ENCODE measurements around the gene ZNF778. TPM values are rescaled to one million over a fixed set of nuclear protein-coding genes. Genes with fewer than 3 reads are reported as not detected.

The ZNF778 gene
- total RNA-seq, 1 experiment from 2014 or later: 16.4 TPM

GRCh38 chr16:89210904-89211515 lies 6.5 kb upstream of the ZNF778 start:
- H4K5ac ChIP-seq (ENCODE audit: insufficient read length, low read depth, low read length): no peak overlapping the region
- Mint-ChIP-seq H3K4me3 (no peak overlapping the region), H3K27me3 (ENCODE audit: low read depth) (peaks cover 15% of the 10 kb centered on the region), H3K27ac (no peak overlapping the region), H3K9me3 (no peaks in the 10 kb centered on the region), H3K36me3 (ENCODE audit: insufficient read depth in 1 of 3, low read depth in 3 of 3) (no peaks in the 10 kb centered on the region), H3K4me1 (no peaks in the 10 kb centered on the region)
- no peak overlapping the region for H4K8ac ChIP-seq (replicated peaks; ENCODE audit: insufficient read length, low read depth, low read length)
- H3K23ac ChIP-seq (ENCODE audit: insufficient read length, low read depth, low read length): no peak overlapping the region
- H3T11ph ChIP-seq (ENCODE audit: low read length): no peak overlapping the region
- H3K79me2 ChIP-seq (ENCODE audit: insufficient read depth, low read length): no peaks in the 10 kb centered on the region
- H4K20me1 ChIP-seq (ENCODE audit: control insufficient read depth, insufficient read depth, insufficient read length): no peaks in the 10 kb centered on the region
- no peak for TF ChIP-seq CTCF (conservative IDR thresholded peaks at IDR 0.05)
- DNase-seq: no peak
- no peak overlapping the region for H3K27ac ChIP-seq (ENCODE audit: insufficient read length, low read depth, low read length)
- H2BK120ac ChIP-seq (ENCODE audit: low read depth, low read length, poor library complexity, severe bottlenecking): no peak overlapping the region
- no peaks in the 10 kb centered on the region for H3K9me3 ChIP-seq (ENCODE audit: control insufficient read depth, low read depth, low read length)
- no peak overlapping the region for H2BK15ac ChIP-seq (ENCODE audit: low read depth, low read length)
- WGBS (ENCODE audit: extremely low coverage, insufficient read length, low lambda C conversion rate): no CpG with 5 or more reads among the region's 15 CpGs
- no peaks in the 10 kb centered on the region for H3K79me1 ChIP-seq (ENCODE audit: insufficient read depth, low read depth, low read length, poor library complexity, severe bottlenecking)
- H3K18ac ChIP-seq (ENCODE audit: insufficient read length, low read depth, low read length): no peak overlapping the region
- H3K27me3 ChIP-seq (ENCODE audit: insufficient read depth, low read length): no peaks in the 10 kb centered on the region
- H4K91ac ChIP-seq (ENCODE audit: insufficient read length, low read depth, low read length): no peak overlapping the region
- H3K4ac ChIP-seq (ENCODE audit: low read depth, low read length): no peak overlapping the region
- H3K14ac ChIP-seq (ENCODE audit: insufficient read depth, low read length): no peak overlapping the region
- no peaks in the 10 kb centered on the region for H3K23me2 ChIP-seq (ENCODE audit: insufficient read length, low read depth, low read length, poor library complexity, severe bottlenecking)
- H3K4me1 ChIP-seq (ENCODE audit: insufficient read depth, low read length): no peaks in the 10 kb centered on the region
- no peak overlapping the region for H3K9ac ChIP-seq (ENCODE audit: extremely low read depth, insufficient read length, low read length)
- H2AFZ ChIP-seq (ENCODE audit: low read length): no peak overlapping the region
- H2BK5ac ChIP-seq (ENCODE audit: insufficient read length, low read length): no peak overlapping the region
- no peak overlapping the region for H3K4me2 ChIP-seq (ENCODE audit: insufficient read depth, insufficient read length, low read length)
- H2BK12ac ChIP-seq (ENCODE audit: insufficient read length, low read depth, low read length): no peak overlapping the region
- no peak overlapping the region for H2AK5ac ChIP-seq (ENCODE audit: insufficient read length, low read length)
- no peak overlapping the region for H3K56ac ChIP-seq (ENCODE audit: insufficient read length, low read depth, low read length)
- H2BK20ac ChIP-seq (ENCODE audit: low read depth, low read length, poor library complexity, severe bottlenecking): no peak overlapping the region
